Uterus (tissue), 2 donors: ENCODE measurements around the gene PTX3.

Source experiments
- CTCF ChIP-seq, 4 experiments: fragments of 200-600 bp in 2 of 4; fragments of 450-650 bp in 2 of 4; sonication (generic) in 2 of 4; IDR thresholded peaks; one replicate each; pipeline ENCODE4 v1.5.1; 2016 to 2019; ENCODE audit warnings: antibody characterized with exemption in 4 of 4, mild to moderate bottlenecking in 2 of 4, moderate library complexity in 1 of 4
- POLR2A ChIP-seq, 2 donors: fragments of 450-650 bp; IDR thresholded peaks; one replicate each; pipeline ENCODE4 v1.6.1; 2016; ENCODE audit warnings: antibody characterized with exemption in 2 of 2, mild to moderate bottlenecking in 1 of 2, moderate library complexity in 1 of 2

- TF ChIP-seq POLR2A (IDR thresholded peaks at IDR 0.05) (no peak), CTCF (IDR thresholded peaks at IDR 0.05) (no peak)
Observed at GRCh38 chr3:157398598-157398997, 38.1 kb upstream of the PTX3 start.
